Hindlimb muscle (tissue), 1 donor: ENCODE data around the gene OPRD1. TPM values are rescaled to one million over a fixed set of nuclear protein-coding genes. Genes with fewer than 3 reads are reported as not detected.

ENCODE experiments used
- DNase-seq: peaks from one replicate; pipeline ENCODE4 v3.0.0-alpha.2; 2013
- polyA plus RNA-seq: library from polyadenylated mRNA; unstranded; fragments of 120-200 nt; gene quantifications from one replicate; pipeline ENCODE4 v1.2.1, GENCODE V29; 2013; ENCODE audit not compliant: insufficient read length

The OPRD1 gene
- polyA plus RNA-seq, 1 donor = 0.74 TPM

DNA sequence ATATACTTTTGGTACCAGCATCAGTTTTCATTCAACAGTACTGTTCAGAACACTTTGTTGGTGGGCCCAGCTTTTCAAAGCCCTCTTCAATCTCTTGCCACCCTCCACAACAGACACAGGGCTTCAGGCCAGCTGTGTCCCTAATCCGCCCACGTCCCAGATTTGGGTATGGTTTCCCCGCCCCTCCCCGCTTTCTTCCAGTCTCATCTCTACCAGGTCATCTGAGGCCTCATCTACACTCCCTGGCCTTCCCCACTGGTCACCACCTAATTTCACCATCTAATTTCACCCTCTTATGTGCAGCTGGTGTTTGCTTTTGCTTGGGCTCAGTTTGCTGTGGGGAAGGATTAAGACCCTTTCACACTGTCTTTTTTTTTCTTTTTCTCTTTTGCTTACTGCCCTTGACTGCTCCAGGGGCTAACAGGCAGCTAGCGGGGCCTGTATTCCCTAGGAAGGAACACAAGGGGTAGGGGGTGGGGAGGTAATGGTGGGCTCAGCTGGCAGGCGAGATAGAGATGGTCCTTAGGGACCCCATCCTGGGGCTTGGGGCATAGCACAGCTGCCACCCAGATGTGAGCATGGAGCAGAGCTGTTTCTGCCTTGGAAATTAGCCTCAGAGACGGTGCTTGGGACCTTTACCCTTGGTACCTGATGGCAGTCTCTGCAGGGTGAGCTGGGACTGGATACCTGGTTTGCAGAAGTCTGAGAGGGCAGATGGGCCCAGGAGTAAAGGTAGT, 98.6 kb downstream of the OPRD1 start:
- DNase-seq = no peak

- DNase-seq = no peak
Measured at GRCh38 chr1:28913786-28914227, 101.8 kb downstream of the OPRD1 start.

- DNase-seq = peak; percentile 95
Measured at GRCh38 chr1:28914228-28915030, 102.5 kb downstream of the OPRD1 start, which contains the start of gene EPB41. Gene EPB41, plus strand, starts transcription at chr1:28914569. Its CDS starts 72,869 bp downstream, at chr1:28987438.

DNA sequence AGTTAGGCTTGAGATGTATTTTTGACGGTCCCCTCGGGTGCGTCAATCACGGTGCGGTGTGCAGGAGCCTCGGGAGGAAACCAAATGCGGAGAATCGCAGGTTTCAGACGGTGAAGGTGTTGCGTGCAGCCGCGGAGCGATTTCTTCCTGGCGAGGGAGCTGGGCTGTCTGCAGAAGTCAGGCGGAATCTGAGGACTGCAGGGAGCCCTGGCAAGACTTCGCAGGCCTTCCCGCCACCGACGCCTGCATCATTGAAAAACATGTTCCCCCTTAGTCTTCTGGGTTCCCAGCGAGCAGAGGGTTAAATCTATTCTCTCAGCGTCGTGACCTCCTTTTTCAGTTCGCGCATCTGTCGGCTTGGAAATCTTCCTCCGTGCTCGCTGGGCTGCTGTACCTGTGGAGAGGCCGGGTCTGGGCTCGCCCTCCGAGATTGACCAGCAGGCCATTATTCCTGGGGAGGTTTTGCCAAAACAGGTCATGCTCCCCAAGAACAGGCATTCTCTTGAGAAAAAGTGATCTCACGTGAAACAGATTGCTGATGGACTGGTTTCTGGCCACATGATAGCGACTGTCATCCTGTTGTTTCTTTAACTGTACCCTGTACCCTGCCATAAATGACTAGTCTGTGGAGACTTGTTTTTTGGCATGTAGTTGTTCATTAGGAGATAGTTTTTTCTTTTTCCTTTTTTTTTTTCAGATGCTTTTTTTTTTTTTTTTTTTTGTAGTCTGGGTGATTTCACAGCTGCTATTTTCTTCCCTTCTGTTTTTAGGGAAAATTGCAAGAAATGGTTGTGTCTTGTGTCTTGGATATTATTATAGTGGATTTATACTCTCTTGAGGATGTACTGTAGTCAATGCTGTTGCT, 103.3 kb downstream of the OPRD1 start:
- peak; percentile 25 for DNase-seq

GRCh38 chr1:28917757-28918118, 105.8 kb downstream of the OPRD1 start:
- DNase-seq = no peak

Other genes starting within 250 kb of the OPRD1 start
- 7.0 TPM for gene RAB42, start 219.9 kb upstream of the OPRD1 start, polyA plus RNA-seq
- gene TAF12, start 169.1 kb upstream of the OPRD1 start, polyA plus RNA-seq = 28.6 TPM
- not detected for gene RNU11, start 163.6 kb upstream of the OPRD1 start, polyA plus RNA-seq
- gene GMEB1, start 143.4 kb upstream of the OPRD1 start, polyA plus RNA-seq = 9.7 TPM
- 49.4 TPM for gene YTHDF2, start 75.2 kb upstream of the OPRD1 start, polyA plus RNA-seq
- 7.6 TPM for gene EPB41, start 102.4 kb downstream of the OPRD1 start, polyA plus RNA-seq